ENCODE data around the gene CCDC85B.
"Not testable (repeated sequence)": the region's sequence is repeated elsewhere in the genome, so short reads cannot be mapped to it uniquely, and the experiment has no call there.

Gene CCDC85B

DNA sequence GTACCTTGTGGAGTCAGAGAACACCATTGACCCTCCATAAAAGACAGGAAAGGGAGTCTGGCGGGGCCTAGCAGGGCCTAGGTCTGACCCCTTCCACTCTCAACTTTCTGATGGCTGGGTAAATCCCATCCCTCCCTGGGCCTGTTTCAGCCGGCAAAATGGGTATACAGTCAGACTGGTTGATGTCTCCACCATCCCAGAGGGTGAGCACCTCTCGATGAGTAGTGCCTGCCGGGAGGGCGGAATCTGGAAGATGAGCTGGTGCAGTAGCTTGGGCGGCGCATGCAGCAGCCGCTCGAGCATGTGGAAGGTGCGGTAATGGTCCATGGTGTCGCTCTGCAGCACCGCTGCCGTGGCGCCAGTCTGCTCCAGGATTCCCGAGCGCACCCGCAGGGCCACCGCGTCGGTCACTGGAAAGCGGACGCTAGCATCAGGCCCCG lies 2.7 kb upstream of the CCDC85B start:
- DNase-seq: no peak

DNA sequence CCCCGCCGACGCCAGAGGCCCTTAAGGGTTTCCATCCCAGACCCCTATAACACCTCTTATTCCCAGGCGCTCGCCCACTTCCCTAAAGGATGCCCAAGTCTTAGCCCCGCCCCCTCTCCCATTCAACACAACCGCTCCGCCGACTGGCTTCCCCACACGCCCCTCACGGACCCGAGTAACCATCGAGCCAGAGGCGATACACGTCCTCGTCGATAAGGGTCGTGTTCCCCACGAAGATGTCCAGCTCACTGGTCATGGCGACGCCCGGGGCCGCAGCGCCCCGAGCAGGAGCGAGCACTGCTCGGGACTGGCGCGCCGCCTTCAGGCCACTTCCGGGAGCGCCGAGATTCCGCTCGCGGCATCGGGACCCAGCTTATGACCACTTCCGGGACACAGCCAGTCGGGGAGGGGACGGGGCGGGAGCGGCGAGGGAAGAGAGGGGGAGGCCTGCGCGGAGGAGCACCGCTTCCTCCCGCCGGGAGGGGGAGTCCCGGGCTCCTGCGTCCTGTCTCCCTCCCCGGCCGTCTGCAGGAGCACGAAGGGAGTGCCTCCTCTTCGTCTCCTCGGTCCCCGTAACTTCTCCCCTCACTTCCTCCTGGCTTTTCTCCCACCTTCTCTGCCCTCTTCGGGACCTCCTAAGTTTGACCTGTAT lies 2.2 kb upstream of the CCDC85B start, which contains the start of gene FIBP:
FIBP (minus strand) TSS at position 309 of the 652 bp plus-strand sequence; CDS start at position 256, 53 bp downstream.
- DNase-seq: peak; percentile 98

DNA sequence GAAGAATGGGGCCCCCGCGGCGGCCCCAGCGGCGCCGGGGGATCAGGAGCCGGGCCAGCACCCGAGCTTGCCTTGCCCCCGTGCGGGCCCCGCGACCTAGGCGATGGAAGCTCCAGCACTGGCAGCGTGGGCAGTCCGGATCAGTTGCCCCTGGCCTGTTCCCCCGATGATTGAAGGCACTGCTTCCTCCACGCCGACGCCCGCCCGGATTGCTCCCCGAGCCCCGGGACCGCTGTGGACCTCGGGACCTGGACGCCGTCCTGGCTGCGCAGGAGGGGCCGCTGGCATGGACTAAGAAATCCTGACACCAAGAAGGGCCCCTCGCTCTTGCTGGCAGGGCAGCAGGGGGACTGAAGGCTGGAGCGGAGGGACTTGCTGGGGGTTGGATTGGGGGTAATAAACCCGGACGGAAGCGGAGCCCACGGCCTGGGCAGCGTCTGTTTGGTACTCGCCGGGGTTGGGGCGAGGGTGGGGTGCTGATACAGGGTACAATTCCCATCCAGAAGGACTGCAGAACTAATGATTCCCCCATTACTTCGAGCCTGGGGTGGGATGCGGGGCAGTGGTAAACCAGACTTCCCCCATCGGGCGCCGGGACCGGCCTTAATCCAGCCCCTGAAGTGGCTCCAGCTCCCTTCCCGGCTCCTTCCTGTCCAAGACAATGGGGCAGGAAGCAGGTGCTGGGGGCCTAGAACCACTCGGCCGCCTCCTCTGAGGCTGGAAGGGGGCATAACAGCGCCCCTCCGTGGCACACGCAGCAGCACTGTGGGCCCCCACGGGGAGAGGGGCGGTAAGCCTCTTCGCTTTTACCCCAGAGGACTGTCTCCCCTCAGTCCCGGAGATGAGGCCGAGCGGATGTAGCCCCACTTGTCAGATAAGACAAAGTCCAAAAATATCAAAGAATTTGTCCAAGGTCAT lies 1.0 kb downstream of the CCDC85B start:
- DNase-seq: peak; percentile 72

DNA sequence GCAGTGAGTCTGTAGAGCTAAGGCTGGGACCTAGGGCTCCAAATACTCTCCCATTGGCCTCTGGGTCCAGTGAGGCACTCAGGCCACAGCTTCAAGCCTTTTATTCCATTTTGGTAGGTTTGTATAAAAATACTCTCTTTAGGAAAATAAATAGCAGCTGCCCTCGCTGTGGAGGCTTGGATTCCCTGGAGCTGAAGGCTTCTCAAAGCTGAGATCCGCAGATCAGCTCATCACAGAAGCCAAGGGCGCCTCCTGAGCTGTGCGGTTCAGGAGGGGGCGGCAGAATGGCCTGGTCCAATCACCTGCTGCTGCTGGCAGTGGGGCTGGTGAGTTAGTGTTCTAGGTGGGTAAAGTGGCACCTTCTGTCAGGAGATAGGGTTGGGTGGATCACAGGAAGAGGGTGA lies 1.7 kb downstream of the CCDC85B start:
- DNase-seq: not testable (repeated sequence)

DNA sequence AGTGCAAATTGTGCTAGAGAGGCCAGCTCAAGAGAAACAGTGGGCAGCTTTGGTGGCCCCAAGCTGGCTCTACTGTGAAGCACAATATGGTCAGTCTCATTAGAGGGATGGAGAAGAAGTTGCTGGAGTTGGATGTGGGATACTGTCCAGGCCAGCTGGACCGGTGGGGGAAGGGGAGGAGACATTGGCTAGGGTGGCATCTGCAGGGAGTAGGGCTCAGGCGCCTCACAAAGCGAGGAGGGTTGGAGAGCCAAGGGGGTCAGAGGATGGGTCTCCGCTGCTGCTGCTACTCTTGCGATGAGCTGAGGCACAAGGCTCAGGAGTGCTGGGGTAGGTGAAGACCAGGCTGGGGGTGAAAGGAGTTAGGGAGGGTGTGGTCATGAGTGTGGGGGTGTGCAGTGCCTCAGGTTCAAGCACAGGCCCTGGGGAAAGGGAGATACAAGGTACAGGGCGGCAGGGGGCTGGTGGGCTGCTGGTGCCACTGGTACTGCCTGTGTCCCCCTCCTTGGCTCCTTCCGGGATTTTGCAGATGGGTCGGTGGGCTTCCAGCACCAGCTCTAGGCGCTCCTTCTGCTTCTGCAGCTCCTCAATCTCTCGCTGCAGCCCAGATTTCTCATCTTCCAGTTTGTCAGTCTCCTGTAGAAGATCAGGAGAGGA lies 2.3 kb downstream of the CCDC85B start:
- no peak for DNase-seq

DNA sequence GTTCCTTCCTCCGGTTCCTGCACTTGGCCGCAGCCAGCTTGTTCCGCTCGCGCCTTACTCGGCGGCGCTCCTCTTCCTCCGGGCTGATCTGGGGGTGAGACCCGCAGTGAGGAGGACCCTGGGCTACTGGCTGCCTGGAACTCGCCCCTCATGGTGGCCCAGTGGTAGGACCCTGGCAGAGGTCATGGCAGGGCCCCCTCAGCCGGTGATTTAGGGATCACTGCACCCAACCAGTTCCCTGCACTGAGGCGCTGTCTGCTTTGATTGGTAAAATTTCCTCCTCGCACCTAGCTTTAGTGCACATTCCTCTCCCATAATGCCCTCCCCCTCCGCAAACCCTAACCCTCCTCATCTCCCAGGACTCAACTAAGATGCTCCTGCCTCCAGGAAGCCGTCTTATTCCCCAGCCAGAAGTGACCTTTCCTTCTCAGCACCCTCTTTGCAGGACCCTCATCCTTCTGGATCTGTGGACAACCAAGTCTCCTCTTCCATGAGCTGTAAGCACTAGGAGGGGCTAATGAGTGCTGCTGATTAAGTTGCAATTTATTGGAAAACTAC lies 3.6 kb downstream of the CCDC85B start:
- DNase-seq: no peak

DNA sequence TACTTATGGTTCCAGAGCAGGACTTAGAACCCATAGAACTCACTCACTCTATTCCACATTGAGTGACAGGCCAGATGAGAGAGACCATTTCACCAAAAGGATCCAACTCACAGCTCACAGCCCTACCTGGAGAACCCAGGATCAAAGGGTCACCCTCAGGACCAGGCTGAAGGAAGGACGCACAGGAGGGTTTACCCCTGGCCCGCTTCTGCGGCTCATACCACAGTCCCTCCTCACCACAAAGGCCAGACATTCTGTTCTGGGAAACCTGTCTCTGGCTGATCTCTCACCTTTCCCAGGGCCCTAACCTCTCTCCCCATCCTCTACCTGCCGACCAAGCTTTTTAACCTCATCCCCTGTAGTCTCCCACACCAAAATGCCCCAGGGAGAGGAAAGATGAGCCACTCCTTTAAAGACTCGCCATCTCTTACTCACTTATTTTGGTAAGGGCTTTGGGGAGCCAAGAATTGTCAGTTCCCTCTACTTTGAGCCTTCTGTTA lies 5.1 kb downstream of the CCDC85B start:
- no peak for DNase-seq

DNA sequence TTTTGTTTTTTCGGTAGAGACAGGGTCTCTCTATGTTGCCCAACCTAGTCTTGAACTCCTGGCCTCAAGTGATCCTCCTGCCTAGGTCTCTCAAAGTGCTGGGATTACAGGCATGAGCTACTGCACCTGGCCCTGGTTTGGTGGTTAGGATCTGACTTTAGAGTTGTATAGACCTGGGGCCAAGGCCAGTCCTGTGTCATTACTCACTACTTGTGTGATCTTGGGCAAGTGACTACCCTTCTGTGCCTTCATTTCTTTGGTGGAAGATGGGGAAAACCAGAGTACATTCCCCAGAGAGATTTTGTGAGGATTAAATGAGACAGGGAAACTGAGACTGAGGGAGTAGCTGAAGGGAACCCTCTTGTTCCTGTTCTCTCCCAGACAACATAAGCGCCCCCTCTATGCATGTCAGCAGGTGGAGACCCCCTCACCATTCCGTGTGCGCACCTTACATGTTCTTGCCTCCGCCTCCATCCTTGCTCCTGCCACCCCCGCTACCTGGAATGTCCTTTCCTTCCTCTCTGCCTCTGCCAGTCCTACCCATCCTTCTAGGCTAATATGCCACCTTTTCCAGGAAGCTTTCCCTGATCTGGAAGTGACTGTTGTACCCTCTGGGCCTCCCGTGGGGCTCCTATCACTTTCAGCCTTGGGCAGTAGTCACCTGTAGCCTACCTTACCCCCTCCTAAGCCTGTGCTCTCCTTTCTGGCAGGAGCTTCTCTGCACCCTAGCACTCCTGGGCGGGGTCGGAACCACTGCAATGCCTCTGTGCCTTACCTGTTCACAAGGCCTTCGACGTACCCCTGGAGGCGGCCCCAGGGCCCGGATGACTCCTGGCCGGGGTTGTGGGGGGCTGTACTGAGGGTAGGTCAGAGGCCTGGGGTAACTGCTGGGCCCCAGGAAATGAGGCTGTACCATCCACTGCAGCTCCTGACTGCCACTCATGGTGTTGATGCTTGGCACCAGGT lies 5.8 kb downstream of the CCDC85B start:
- no peak for DNase-seq

DNA sequence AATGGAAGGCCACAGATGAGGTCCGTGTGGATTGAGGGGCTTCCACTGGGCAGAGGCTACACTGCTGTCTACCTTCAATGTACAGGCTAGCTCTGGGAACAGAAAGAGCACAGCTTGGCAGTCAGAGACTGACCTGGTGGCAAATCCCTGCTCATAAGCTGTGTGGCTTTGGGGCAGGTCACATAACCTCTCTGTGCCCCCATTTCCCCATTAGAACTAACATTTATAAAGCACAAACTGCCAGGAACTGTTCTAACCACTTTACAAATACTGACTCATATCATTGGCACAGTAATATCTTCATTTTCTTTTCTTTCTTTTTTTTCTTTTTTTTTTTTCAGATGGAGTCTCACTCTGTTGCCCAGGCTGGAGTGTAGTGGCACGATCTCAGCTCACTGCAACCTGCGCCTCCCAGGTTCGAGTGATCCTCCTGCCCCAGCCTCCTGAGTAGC lies 6.6 kb downstream of the CCDC85B start:
- DNase-seq: no peak

DNA sequence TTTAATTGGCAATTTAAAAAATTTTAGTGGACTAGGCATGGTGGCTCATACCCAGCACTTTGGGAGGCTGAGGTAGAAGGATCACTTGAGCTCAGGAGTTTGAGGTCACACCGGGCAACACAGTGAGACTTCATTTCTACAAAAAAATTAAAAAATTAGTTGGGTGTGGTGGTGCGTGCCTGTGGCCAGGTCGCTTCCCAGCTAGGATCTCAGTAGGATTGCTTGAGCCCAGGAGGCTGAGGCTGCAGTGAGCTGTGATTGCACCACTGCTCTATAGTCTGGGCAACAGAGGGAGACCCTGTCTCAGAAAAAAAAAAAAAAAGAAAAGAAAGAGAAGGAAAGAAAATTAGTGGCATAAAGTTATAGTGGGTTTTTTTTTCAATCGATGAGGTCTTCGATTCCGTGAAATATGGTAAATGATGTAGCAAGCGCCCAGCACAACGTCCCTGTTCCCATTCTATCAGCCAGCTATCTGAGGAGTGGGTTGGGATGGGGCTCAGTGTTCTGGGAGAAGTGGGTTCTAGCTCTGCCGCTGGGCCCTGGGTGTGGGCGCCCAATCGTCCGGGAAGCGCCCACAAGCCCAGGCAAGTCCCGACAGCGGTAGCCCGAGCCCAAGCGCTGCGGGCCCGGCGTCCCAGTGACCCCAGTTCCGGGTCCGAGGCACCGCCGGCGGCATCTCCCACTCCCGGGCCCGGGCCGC lies 8.3 kb downstream of the CCDC85B start:
- no peak for DNase-seq

DNA sequence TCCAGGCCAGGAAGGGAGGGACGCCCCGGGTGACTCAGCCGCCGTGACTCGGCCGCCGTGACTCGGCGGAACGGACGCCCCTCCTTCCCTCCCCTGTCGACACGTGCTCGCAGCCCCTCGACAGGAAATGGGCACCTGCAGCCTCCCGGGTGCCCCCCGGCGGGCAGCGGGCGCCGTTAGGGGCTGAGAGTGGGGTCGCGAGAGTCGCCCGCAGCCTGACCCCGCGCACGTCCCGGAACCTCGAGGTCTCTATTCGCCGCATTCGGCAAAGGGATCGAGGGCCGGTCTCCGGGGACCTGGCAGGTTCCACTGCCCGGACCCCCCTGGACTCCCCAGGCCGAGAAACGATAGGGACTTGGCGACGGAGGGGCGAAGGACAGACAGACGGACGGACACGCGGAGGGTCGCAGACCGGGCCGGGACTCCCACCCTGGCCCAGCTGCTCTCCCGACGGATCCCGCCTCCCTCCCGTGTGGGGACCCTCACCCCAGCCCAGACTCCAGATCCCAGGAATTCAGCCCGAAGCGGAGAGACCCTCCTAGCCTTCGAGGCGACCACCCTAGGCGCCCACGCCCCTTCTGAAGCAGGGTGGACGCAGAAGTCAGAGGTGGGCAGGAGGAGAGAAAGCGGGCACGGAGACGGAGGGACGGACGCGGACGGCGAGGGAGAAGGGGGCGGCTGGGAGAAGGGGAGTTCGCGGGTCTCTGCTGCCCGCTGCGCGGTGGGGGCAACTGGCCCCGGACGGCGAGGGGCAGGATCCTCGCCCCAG lies 9.1 kb downstream of the CCDC85B start:
- peak; percentile 47 for DNase-seq

DNA sequence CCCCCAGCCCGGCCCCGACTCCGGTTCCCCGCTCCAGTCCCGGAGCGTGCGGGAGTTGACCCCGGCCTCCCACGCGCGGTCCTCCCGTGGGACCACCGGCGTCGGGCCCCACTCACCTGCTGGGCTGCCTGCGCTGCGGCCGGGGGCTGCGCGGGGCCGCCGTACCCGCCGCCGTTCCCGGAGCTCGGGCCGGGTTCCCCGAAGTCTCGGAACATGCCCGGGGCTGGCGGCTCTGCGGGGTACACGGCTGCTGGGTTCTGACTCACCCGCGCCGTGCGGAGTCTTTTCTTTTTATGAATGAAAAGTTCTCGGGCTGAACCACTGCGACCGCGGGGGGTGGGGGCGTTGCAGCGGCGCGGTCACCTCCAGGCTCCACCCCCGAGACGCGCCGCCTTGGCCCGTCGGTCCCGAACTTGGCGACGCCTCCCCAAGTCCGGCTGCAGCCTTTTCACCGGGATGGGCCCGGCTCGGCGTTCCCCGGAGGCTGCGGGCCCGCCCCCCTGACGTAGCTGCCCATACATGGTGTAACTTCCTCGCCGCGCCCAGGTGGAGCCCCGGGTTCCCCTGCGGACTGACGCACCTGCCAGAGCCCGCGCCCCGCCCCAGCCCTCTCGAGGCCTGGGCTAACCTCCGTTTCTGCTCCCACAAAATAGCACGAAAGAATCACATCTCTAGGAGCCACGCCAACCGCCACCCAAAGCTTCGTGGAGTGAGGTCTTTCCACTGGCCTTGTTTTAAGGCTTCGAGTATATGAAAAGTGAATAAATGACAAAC lies 9.8 kb downstream of the CCDC85B start, which contains the start of gene FOSL1:
FOSL1 (minus strand) TSS at position 264 of the 774 bp plus-strand sequence; CDS start at position 215, 49 bp downstream.
- peak; percentile 89 for DNase-seq

DNA sequence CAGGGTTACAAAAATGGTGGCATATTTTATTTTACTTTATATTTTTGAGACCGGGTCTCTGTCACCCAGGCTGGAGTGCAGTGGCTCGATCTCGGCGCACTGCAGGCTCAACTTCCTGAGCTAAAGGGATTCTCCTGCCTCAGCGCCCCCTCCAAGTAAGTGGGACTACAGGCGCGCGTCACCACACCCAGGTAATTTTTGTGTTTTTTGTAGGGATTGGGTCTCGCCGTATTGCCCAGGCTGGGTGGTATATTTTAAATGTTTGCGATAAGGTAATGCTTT lies 10.4 kb downstream of the CCDC85B start:
- DNase-seq: no peak

DNA sequence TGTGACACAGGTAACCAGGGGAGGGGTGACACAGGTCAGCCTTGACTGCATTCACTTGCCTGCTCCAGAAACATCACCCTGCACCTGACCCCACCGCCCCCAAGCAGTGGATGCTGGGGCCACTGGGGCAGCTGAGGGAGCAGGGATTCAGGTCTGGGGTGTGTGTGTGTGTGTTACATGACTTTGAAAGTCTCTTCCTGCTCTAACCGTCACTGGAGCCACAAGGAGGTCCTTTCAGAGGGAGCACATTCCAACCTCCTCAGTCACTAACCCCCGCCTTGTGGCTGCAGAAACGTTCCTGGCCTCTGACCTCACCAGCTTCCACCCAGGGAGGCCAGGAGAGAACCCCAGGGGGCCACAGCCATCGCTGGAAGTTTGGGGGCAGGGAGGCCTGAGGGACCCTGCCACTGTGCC lies 12.6 kb downstream of the CCDC85B start:
- no peak for DNase-seq

DNA sequence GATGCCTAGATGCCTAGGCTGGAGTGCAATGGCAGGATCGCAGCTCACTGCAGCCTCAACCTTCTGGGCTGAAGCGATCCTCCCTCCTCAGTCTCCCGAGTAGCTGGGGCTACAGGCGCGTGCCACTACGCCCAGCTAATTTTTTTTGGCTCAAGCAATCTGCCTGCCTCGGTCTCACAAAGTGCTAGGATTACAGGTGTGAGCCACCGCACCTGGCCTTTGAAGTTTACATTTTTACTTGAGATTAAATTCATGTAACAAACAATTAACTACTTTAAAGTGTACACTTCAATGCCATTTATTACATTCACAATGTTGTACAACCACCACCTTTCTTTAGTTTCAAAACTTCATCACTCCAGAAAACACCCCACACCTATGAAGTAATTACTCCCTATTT lies 13.2 kb downstream of the CCDC85B start:
- no peak for DNase-seq

DNA sequence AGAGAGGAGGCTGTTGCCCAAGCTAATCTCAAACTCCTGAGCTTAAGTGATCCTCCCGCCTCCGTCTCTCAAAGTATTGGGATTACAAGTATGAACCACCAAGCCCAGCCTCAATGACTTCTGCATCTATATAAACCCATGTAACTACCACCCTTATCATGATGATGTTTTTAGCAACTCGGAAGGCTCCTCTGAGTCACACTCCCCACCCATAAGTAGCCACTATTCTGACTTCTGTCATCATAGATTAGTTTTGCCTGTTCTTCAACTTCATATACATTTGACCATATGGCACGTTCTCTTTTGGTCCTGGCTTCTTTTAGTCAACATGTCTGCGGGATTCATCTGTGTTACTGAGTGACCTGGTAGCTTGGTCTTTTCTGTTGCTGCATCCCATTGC lies 16.1 kb downstream of the CCDC85B start:
- DNase-seq: no peak

DNA sequence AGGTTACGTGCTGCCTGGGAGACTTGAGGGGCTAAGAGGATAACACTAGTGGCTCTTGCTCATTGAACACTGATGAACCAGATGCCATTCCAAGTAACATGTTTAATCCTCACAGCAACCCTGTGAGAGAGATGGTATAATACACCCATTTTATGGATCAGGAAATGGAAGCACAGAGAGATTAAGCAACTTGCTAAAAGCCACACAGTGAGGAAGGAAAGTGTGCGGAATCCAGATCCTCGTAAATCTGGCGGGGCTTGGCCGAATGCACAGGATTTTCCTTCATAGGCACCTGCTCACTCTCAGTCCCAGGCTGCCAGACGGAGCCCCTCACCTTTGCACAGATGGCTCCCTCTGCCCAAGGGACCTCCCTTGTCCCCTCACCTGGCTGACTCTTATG lies 17.4 kb downstream of the CCDC85B start:
- no peak for DNase-seq

DNA sequence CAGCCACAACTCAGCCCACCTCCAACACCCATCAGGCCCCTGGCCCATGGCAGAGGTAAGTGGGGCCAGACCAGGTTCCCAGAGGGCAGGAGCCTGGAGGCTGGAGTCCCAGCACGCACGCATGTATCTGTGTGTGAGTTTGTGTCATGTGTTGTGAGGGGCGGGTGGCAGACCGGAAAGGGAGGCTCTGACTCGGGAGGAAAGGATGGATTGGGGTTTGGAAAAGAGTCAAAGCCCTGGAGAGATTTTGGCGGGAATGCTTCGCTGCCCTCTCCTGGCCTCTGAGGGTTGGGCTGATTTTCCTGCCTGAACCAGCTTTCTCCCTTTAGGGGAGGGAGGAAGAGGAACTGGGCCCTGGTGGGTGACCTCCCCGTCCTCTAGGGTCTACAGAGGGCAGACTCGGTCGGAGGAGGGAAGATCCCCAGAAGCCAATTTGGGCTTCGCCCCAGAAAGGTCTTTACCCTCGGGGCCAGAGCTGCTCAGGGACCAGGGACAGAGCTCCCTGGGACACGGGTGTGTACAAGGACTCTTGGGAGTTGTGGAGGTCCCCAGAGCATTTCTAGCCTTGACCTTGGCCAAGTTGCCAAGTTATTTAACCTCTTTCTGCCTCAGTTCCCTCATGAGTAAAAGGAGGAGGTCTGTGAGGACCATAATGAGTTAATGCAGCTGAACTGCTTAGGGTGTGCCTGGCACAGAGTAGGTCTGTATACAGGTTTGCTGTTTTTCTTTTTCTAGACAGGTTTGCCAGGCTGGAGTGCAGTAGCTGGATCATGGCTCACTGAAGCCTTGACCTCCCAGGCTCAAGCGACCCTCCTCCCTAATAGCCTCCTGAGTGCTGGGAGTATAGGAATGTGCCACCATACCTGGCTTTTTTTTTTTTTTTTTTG lies 21.5 kb downstream of the CCDC85B start:
- DNase-seq: peak; percentile 72
